ENCODE measurements around the gene NIBAN1.
"Not testable (repeated sequence)": the region's sequence is repeated elsewhere in the genome, so short reads cannot be mapped to it uniquely, and the experiment has no call there.

NIBAN1 gene, protein sequence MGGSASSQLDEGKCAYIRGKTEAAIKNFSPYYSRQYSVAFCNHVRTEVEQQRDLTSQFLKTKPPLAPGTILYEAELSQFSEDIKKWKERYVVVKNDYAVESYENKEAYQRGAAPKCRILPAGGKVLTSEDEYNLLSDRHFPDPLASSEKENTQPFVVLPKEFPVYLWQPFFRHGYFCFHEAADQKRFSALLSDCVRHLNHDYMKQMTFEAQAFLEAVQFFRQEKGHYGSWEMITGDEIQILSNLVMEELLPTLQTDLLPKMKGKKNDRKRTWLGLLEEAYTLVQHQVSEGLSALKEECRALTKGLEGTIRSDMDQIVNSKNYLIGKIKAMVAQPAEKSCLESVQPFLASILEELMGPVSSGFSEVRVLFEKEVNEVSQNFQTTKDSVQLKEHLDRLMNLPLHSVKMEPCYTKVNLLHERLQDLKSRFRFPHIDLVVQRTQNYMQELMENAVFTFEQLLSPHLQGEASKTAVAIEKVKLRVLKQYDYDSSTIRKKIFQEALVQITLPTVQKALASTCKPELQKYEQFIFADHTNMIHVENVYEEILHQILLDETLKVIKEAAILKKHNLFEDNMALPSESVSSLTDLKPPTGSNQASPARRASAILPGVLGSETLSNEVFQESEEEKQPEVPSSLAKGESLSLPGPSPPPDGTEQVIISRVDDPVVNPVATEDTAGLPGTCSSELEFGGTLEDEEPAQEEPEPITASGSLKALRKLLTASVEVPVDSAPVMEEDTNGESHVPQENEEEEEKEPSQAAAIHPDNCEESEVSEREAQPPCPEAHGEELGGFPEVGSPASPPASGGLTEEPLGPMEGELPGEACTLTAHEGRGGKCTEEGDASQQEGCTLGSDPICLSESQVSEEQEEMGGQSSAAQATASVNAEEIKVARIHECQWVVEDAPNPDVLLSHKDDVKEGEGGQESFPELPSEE

GRCh38 chr1:184974056-184974836 is at the start of gene NIBAN1:
NIBAN1 (minus strand) TSS chr1:184974508; CDS start chr1:184974356, 152 bp downstream.
- peak; percentile 34 to 36 for DNase-seq (ENCODE audit: low read depth in 2 of 2, low spot score in 1 of 2)

DNA sequence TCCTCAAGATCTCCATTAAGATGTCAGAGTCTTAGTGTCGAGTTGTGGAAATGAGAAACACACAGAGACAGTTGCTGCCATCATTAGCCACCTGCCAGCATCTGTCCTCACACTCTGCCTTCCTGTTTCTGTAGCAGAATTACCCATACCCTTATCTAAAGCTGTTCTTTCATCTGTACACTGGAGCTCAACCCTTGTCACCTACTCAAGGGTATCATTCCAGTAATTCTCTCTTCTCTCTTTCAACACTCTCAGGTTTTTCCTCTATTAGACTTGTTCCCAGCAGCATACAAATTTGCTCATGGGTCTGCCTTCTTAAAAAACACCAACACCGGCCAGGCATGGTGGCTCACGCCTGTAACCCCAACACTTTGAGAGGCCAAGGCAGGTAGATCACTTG is 43.7 kb upstream of the NIBAN1 start:
- DNase-seq (ENCODE audit: low read depth in 2 of 2, low spot score in 1 of 2), result no peak

DNA sequence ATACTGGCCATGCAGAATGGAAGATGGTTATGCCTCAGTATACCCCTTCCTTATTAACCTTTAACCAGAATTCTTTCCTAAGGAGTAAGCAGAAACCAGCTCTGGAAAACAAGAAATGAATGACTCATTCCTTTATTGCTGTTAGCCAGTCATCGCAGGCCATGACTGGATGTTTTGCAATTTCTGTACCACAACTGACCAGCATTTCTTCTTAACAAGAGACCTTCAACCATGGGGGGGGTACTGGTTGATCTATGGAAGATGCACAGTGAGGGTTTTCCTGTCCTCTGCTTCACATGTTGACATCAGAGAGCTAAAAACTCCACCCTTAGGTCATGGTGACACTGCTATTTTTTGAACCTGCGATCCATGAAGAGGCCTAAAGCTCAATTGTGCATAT is 43.0 kb upstream of the NIBAN1 start:
- no peak for DNase-seq (ENCODE audit: low read depth in 2 of 2, low spot score in 1 of 2)

- no peak for DNase-seq (ENCODE audit: low read depth in 2 of 2, low spot score in 1 of 2)
These were observed 42.6 kb upstream of the NIBAN1 start for GRCh38 chr1:185016880-185017279.

GRCh38 chr1:185015631-185016030 is 41.3 kb upstream of the NIBAN1 start:
- no peak for DNase-seq (ENCODE audit: low read depth in 2 of 2, low spot score in 1 of 2)

- DNase-seq (ENCODE audit: low read depth in 2 of 2, low spot score in 1 of 2), result no peak
These were observed 40.6 kb upstream of the NIBAN1 start for GRCh38 chr1:185014941-185015340.

- DNase-seq (ENCODE audit: low read depth in 2 of 2, low spot score in 1 of 2), result no peak
These were observed 36.1 kb upstream of the NIBAN1 start for GRCh38 chr1:185010361-185010760.

- DNase-seq (ENCODE audit: low read depth in 2 of 2, low spot score in 1 of 2), result no peak
These were observed 34.5 kb upstream of the NIBAN1 start for GRCh38 chr1:185008838-185009237.

DNA sequence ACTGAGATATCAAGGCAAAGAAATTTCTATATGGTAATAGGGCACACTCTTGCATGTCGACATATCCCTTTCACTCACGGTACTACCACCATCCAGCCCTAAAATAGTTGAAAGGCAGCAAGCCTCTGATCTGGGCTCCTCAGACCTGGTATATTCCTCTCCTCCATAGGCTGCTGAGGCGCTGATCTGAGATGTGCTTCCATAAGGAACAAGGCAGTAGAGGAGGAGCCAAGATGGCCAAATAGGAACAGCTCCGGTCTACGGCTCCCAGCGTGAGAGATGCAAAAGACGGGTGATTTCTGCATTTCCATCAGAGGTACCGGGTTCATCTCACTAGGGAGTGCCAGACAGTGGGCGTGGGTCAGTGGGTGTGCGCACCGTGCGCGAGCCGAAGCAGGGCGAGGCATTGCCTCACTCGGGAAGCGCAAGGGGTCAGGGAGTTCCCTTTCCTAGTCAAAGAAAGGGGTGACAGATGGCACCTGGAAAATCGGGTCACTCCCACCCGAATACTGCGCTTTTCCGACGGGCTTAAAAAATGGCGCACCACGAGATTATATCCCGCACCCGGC is 27.1 kb upstream of the NIBAN1 start:
- DNase-seq (ENCODE audit: low read depth in 2 of 2, low spot score in 1 of 2), result not testable (repeated sequence)

- DNase-seq (ENCODE audit: low read depth in 2 of 2, low spot score in 1 of 2), result not testable (repeated sequence)
These were observed 25.7 kb upstream of the NIBAN1 start for GRCh38 chr1:184999974-185000373.

- DNase-seq (ENCODE audit: low read depth in 2 of 2, low spot score in 1 of 2), result no peak
These were observed 20.0 kb upstream of the NIBAN1 start for GRCh38 chr1:184994301-184994700.

DNA sequence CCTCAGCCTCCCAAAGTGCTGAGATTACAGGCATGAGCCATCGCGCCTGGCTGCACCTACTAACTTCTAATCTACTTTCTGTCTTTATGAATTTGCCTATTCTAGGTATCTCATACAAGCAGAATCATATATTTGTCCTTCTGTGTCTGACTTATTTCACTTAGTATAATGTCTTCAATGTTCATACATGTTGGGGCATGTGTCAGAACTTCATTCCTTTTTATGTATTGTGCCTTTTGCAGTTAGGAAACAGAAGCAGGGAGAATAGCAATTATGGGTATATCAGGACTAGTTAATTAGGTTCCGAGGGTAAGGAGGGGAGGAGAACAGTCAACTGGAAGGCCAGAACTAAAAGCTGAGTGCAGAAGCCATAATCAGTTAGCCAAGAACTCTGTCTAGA is 18.0 kb upstream of the NIBAN1 start:
- DNase-seq (ENCODE audit: low read depth in 2 of 2, low spot score in 1 of 2), result no peak

GRCh38 chr1:184990204-184990603 is 15.9 kb upstream of the NIBAN1 start:
- DNase-seq (ENCODE audit: low read depth in 2 of 2, low spot score in 1 of 2), result no peak

DNA sequence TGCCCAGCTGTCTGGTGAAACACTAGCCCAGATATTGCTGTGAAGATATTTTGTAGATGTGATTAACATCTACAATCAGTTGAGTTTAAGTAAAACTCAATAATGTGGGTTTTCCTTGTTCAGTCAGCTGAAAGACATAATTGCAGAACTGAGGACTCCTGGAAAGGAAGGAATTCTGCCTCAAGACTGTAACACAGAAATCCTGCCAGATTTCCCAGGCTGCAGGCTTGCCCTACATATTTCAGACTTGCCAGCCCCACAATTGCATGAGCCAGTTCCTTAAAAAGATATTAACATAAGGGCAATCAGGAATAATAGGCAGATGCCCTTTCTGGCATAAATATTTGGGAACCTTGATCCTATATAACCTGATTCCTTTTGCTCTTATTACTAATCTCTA is 14.2 kb upstream of the NIBAN1 start:
- no peak for DNase-seq (ENCODE audit: low read depth in 2 of 2, low spot score in 1 of 2)

GRCh38 chr1:184987696-184988095 is 13.4 kb upstream of the NIBAN1 start:
- DNase-seq (ENCODE audit: low read depth in 2 of 2, low spot score in 1 of 2), result no peak

DNA sequence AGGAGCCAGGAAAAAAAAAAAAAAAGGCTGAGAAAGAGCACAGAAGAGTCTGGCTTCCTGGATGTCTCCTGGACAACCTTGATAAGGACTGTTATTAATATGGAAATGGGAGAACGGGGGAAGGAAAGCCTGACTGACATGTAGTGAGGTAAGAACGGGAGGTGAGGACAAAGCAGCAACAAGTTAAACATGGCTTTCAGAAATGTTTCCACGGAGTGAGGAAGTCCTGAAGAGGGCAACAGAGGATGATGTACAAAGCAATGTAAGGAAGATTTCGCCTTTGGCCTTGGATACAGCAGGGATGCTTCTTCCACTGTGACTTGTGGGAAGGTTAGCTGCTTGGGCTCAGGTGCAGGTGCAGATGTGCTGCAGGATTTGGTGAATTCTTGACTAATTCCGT is 11.9 kb upstream of the NIBAN1 start:
- DNase-seq (ENCODE audit: low read depth in 2 of 2, low spot score in 1 of 2), result no peak

DNA sequence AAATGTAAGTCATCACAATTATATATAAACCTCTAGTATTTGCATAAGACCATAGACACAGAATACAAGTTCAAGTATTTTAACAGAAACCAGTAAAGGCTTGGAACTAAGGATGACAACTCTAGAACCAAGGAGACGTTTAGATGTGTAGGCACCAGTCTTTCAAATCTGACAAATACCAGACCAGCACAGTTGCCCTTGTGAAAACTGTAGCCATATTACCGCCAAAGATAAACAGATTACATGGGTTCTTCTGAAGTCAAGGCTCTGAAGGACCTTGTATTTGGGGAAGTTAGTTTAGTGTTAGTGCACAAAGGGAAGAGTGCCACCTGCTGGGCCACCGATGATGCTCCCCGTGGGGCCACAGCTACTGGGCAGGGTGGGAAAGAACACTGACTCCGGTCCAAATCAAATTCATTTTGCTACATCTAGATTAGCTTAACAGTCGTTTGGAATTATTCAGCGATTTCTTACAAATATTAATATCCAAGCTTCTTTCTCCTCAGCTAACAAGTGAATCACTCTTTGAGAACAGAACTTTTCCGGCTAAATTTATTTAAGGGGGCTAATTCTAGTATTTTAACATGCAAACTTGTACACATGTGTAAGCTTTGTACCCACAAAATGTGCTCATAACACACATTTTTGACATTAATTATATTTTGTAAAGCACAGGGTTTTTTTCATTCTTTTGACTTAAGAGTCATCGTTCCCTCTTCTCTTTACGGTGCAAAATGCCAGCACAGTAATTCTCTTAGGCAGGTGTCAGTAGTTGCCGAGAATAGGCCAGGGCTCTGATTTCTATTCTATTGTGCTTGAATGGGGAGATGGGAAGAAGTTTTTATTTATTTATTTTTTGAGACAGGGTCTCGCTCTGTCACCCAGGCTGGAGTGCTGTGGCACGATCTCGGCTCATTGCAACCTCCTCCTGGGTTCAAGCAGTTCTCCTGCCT is 8.0 kb upstream of the NIBAN1 start:
- peak; percentile 53 to 58 for DNase-seq (ENCODE audit: low read depth in 2 of 2, low spot score in 1 of 2)

DNA sequence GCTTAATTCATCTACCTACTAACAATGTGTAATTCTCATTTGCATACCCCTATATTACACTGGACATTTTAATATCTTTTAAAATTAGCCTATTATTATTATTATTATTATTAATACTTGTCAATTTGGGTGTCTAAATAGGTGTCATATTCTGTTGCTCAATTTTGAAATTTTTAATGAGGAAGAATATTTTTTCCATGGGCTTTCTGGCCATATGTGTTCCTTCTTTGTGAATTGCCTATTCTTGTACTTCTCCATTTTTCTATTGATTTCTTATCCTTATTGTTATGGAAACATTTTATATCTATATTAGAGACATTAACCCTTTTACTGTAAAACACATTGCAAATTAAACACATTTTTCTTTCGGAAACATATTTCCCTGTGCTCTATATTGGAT is 6.4 kb upstream of the NIBAN1 start:
- DNase-seq (ENCODE audit: low read depth in 2 of 2, low spot score in 1 of 2), result no peak

- DNase-seq (ENCODE audit: low read depth in 2 of 2, low spot score in 1 of 2), result no peak
These were observed 1.0 kb upstream of the NIBAN1 start for GRCh38 chr1:184975208-184975870.

GRCh38 chr1:184974837-184975115 is 468 bp upstream of the NIBAN1 start:
- no peak for DNase-seq (ENCODE audit: low read depth in 2 of 2, low spot score in 1 of 2)

All from stimulated activated CD8-positive, alpha-beta memory T cell treated with anti-CD3 and anti-CD28 coated beads, Interleukin-4, amount 100 ng/mL, for 1 hour (primary cell).